ENCODE data around the gene RPS15. TPM values are rescaled to one million over a fixed set of nuclear protein-coding genes. Genes with fewer than 3 reads are reported as not detected.
A peak's percentile ranks its signal among the peaks of the same experiment; 100 is the strongest.

The RPS15 gene
- total RNA-seq, 2 donors from 2014 or later: 2,008 to 2,166 TPM

DNA sequence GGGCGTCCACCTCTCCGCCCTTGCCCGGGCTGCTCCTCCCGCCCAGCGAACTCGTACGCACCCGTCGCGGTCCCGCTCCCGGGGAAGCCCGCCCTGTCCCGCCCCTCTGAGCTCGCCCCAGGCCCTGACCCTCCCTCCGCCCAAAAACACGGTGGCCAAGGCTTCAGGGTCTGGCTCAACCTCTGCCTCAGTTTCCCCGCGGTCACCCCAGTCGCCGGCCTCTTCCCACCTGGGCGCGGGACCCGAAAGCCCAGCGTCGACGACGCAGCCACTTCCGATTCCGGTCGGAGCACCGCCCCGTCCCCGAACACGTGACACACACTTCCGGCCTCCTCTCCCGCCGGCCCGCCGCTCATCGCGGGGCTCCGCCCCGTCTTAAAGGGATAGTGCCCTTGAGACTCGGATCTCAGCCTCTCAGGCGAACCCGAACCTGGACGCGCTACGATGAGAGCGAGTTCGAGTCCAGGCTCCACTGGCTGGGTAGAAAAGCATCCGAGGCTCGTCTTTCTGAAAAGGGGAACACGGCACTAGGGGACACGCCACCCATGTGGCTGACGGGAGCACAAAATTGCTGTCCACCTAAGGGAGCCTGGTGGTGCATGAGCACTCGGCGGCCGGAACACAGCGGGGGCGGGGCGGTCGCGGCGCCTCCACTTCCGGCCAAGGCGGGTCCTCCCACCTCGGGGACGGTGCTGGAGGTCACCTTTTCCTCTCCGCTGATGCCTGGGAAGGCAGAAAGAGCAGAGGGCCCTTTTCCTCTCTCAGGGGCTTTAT lies 40.9 kb downstream of the RPS15 start, which contains the start of gene C19orf25:
C19orf25 (minus strand) TSS at position 282 of the 774 bp plus-strand sequence. CDS start 312 bp downstream, outside the sequence.
- Histone ChIP-seq H3K27ac (peak within 1 kb of the TSS; percentile 3 to 63 (median 37)), H3K9me3 (no peaks in the 10 kb centered on the region)
- DNase-seq: peak; percentile 93 to 94 (median 94)

DNA sequence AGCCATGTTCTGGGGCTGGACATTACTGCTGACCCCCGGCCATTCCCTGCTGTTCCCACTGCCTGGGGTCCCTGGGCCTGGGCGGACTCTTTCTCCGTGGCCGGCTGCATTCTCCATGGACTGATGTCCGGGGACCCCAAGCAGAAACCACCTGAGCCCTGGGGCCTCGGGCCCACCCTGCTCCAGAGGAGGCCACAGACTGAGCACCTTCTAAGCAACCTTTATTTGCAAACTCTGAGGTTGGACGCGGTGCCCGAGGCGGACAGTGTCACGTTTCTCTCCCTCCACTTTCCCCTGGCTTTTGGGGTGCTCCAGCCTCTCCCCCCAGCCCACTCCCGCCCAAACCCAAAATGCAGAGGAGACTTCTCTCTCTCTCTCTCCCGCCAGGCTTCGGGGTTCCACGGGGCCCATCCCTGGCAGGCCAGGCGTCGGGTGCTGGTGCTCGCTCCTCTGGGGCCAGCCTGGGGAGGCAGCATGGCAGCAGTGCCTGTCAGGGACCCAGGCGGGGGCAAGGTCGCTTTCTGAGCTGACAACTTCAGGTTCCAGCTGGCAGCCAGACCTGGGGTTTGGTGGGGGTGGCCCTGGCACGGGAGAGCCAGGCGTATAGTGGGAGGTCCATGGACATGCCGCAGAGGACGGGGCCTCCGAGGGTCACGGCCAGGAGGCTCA lies 43.2 kb downstream of the RPS15 start:
- ATAC-seq (no peak), DNase-seq (peak in 1 of 4 donors; percentile 7)
- Histone ChIP-seq H3K36me3 (replicated peaks in 1 of 2; ENCODE audit: insufficient read depth in 1 of 2, low read depth in 2 of 2) (no peaks in the 10 kb centered on the region), H3K9me3 (no peaks in the 10 kb centered on the region), H3K4me1 (peaks cover 15% of the 10 kb centered on the region), H3K27ac (no peak overlapping the region), H3K27me3 (no peaks in the 10 kb centered on the region), H3K4me3 (no peak overlapping the region)
- intact Hi-C loops (cut with DNase I): no loop called here
- WGBS, 2 donors: 78 to 85% methylated on average over 14 to 24 of the region's 26 CpGs
- TF ChIP-seq, protein P1, sequence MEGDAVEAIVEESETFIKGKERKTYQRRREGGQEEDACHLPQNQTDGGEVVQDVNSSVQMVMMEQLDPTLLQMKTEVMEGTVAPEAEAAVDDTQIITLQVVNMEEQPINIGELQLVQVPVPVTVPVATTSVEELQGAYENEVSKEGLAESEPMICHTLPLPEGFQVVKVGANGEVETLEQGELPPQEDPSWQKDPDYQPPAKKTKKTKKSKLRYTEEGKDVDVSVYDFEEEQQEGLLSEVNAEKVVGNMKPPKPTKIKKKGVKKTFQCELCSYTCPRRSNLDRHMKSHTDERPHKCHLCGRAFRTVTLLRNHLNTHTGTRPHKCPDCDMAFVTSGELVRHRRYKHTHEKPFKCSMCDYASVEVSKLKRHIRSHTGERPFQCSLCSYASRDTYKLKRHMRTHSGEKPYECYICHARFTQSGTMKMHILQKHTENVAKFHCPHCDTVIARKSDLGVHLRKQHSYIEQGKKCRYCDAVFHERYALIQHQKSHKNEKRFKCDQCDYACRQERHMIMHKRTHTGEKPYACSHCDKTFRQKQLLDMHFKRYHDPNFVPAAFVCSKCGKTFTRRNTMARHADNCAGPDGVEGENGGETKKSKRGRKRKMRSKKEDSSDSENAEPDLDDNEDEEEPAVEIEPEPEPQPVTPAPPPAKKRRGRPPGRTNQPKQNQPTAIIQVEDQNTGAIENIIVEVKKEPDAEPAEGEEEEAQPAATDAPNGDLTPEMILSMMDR (IDR thresholded peaks at IDR 0.05): no peak
- no peak for TF ChIP-seq POLR2A (IDR thresholded peaks at IDR 0.05)

More for the DNA sequence above, 40.9 kb downstream of the RPS15 start, which contains the start of gene C19orf25:
- H3K4me3 ChIP-seq: peak within 1 kb of the TSS; percentile 61 to 90
- ATAC-seq: peak; percentile 97
- WGBS, 2 donors: 0 to 4% methylated on average over 7 to 71 of the region's 71 CpGs
- H3K4me1 ChIP-seq: peaks cover 15% of the 10 kb centered on the region
- TF ChIP-seq POLR2A (IDR thresholded peaks at IDR 0.05): peak; percentile 21 to 80 (median 76)
- TF ChIP-seq, protein P1 (IDR thresholded peaks at IDR 0.05): no peak
- no peaks in the 10 kb centered on the region for H3K27me3 ChIP-seq
- H3K36me3 ChIP-seq (replicated peaks in 1 of 2; ENCODE audit: insufficient read depth in 1 of 2, low read depth in 2 of 2): no peaks in the 10 kb centered on the region
- intact Hi-C loops (cut with DNase I): no loop called here

DNA sequence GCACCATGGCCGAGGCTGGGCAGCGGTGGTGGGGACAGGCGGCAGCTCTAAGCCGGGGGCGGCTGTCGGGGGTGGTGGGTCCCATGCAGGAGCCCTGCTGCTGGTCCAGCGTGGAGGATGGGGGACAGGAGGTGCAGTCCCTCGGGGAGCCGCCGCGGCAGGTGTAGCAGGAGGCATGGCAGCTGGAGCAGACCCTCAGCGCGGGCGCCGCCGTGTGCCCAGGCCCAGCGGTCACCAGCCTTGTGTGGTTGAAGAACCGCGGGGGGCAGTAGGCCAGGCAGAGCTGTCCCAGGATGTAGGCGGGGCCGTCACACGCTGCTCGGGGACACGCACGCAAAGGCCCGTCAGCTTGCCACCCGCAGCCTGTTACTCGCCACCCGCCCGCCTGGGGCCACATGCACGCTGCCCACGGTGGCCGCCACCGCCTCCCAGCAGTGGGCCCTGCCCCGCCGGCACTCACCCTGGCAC lies 43.7 kb downstream of the RPS15 start:
- TF ChIP-seq, protein P1 (IDR thresholded peaks at IDR 0.05): no peak
- no peak for TF ChIP-seq POLR2A (IDR thresholded peaks at IDR 0.05)
- DNase-seq: peak in 1 of 4 donors; percentile 13
- intact Hi-C loops (cut with DNase I): no loop called here

DNA sequence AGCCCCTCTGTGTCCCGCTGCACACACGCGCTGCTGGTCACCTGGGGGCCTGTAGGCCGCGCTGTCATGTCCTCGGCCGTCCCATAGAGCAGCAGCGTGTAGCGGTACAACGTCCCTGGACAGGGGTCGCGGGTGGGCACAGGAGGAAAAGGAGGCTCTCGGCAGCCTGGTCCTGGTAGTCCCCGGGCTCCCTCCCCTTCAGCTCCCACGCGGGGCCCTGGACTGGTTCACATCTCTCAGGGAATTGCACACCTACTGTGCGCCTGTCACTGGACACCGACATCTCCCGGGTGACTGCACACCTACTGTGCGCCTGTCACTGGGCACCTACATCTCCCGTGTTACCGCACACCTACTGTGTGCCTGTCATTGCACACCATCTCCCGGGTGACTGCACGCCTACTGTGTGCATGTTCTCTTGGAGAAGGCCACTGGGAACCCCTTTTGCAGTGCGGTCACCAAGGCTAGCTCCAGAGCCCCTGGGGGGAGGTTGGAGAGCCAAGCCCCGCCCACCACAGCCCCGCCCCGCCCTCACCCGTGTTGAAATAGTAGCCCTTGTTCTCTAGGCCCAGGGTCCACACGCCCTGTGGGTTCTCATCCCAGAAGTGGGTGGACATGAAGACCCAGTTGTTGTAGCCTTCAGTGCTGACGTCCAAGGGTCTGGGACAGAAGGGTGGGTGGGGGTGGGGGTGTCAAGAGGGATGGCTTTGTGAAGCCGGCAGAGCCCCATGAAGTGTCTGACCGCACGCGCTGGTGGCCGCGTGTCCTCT lies 44.4 kb downstream of the RPS15 start:
- H3K4me1 ChIP-seq: peaks cover 15% of the 10 kb centered on the region
- H3K4me3 ChIP-seq: no peak overlapping the region
- no peak for ATAC-seq
- no peak overlapping the region for H3K27ac ChIP-seq
- DNase-seq: no peak
- intact Hi-C loops (cut with DNase I): no loop called here
- no peak for TF ChIP-seq POLR2A (IDR thresholded peaks at IDR 0.05)
- TF ChIP-seq, protein P1 (IDR thresholded peaks at IDR 0.05): no peak
- 76 to 82% methylated on average over 11 to 33 of the region's 37 CpGs for WGBS, 2 donors
- no peaks in the 10 kb centered on the region for H3K36me3 ChIP-seq (replicated peaks in 1 of 2; ENCODE audit: insufficient read depth in 1 of 2, low read depth in 2 of 2)
- H3K9me3 ChIP-seq: no peaks in the 10 kb centered on the region
- no peaks in the 10 kb centered on the region for H3K27me3 ChIP-seq

More for the DNA sequence above, 43.7 kb downstream of the RPS15 start:
- Histone ChIP-seq H3K9me3 (no peaks in the 10 kb centered on the region), H3K36me3 (replicated peaks in 1 of 2; ENCODE audit: insufficient read depth in 1 of 2, low read depth in 2 of 2) (no peaks in the 10 kb centered on the region), H3K27ac (no peak overlapping the region), H3K4me1 (peaks cover 15% of the 10 kb centered on the region), H3K4me3 (no peak overlapping the region), H3K27me3 (no peaks in the 10 kb centered on the region)
- 92 to 100% methylated on average over 2 to 29 of the region's 36 CpGs for WGBS, 2 donors
- no peak for ATAC-seq

Data from body of pancreas (tissue), 4 donors.